GM13977 (cell line): Measurements from ENCODE around the gene CAMKMT.

Experiments
- DNase-seq: peaks from one replicate; pipeline ENCODE4 v3.0.0; 2012; ENCODE audit warnings: low spot score
- CTCF ChIP-seq: IDR thresholded peaks from 2 replicates; pipeline ENCODE4 v1.5.1; 2012; ENCODE audit warnings: mild to moderate bottlenecking, control low read depth; ENCODE audit not compliant: insufficient read depth; ENCODE audit errors: extremely low read depth, missing control alignments
- in situ Hi-C: fragments of 300-500 bp; cut with MboI; formaldehyde crosslinking; loops from one replicate; pipeline ENCODE4 v1.12.0; 2022; ENCODE audit warnings: low sequenced_read_pairs, low pct_unique_long_range_greater_than_20kb, mixed read lengths, inconsistent platforms; ENCODE audit not compliant: unreplicated experiment

CAMKMT gene

GRCh38 chr2:44444881-44445280, 83.1 kb downstream of the CAMKMT start:
- no peak for TF ChIP-seq CTCF
- no peak for DNase-seq
- in situ Hi-C loops = no loop called here

GRCh38 chr2:44448860-44449527, 87.2 kb downstream of the CAMKMT start:
- no peak for DNase-seq
- in situ Hi-C loops = no loop called here
- TF ChIP-seq CTCF = no peak

GRCh38 chr2:44450082-44450481, 88.3 kb downstream of the CAMKMT start:
- DNase-seq = no peak
- no peak for TF ChIP-seq CTCF
- in situ Hi-C loops = no loop called here

GRCh38 chr2:44450806-44451205, 89.1 kb downstream of the CAMKMT start:
- TF ChIP-seq CTCF = no peak
- in situ Hi-C loops = no loop called here
- no peak for DNase-seq

GRCh38 chr2:44452069-44452583, 90.4 kb downstream of the CAMKMT start:
- in situ Hi-C loops = no loop called here

GRCh38 chr2:44453259-44453658, 91.5 kb downstream of the CAMKMT start:
- in situ Hi-C loops = no loop called here
- DNase-seq = no peak
- TF ChIP-seq CTCF = no peak

More at GRCh38 chr2:44452069-44452583, 90.4 kb downstream of the CAMKMT start:
- DNase-seq = no peak
- TF ChIP-seq CTCF = no peak

- in situ Hi-C loops = no loop called here
- TF ChIP-seq CTCF = no peak
- no peak for DNase-seq
Measured at GRCh38 chr2:44455877-44456276, 94.1 kb downstream of the CAMKMT start.
